Activated naive CD8-positive, alpha-beta T cell treated with anti-CD3 and anti-CD28 coated beads, Interleukin-2, amount 50 U/mL, for 24 hours (primary cell): ENCODE measurements around the gene GTPBP1.

ENCODE experiments used
- ATAC-seq: fragments of 150-1000 bp; cut with Tn5 transposase; one replicate; pipeline ENCODE4 v1.10.0; 2021
- DNase-seq: peaks from one replicate; pipeline ENCODE4 v3.0.0; 2021
- H3K27ac Mint-ChIP-seq: one replicate; pipeline ENCODE4 v1.8.0; 2021; ENCODE audit warnings: mild to moderate bottlenecking, mixed read lengths
- H3K27me3 Mint-ChIP-seq: one replicate; pipeline ENCODE4 v1.8.0; 2021; ENCODE audit warnings: mixed read lengths
- H3K36me3 Mint-ChIP-seq: one replicate; pipeline ENCODE4 v1.8.0; 2021; ENCODE audit warnings: low read depth, mixed read lengths
- H3K4me1 Mint-ChIP-seq: one replicate; pipeline ENCODE4 v1.8.0; 2021; ENCODE audit warnings: mixed read lengths
- H3K4me3 Mint-ChIP-seq: one replicate; pipeline ENCODE4 v1.8.0; 2021; ENCODE audit warnings: mild to moderate bottlenecking, moderate library complexity, mixed read lengths
- H3K9me3 Mint-ChIP-seq: one replicate; pipeline ENCODE4 v1.8.0; 2021; ENCODE audit warnings: mixed read lengths

GTPBP1 gene

GRCh38 chr22:38727530-38728451 is 22.0 kb downstream of the GTPBP1 start:
- H3K4me3 Mint-ChIP-seq, result no peak overlapping the region
- H3K27me3 Mint-ChIP-seq, result no peaks in the 10 kb centered on the region
- H3K4me1 Mint-ChIP-seq, result peaks cover 2% of the 10 kb centered on the region
- no peak overlapping the region for H3K27ac Mint-ChIP-seq
- H3K36me3 Mint-ChIP-seq, result peaks cover 57% of the 10 kb centered on the region
- H3K9me3 Mint-ChIP-seq, result no peaks in the 10 kb centered on the region
- ATAC-seq (no peak), DNase-seq (no peak)

- Mint-ChIP-seq H3K27me3 (no peaks in the 10 kb centered on the region), H3K9me3 (no peaks in the 10 kb centered on the region), H3K36me3 (peaks cover 45% of the 10 kb centered on the region), H3K27ac (no peak overlapping the region), H3K4me3 (no peak overlapping the region), H3K4me1 (peaks cover 6% of the 10 kb centered on the region)
- ATAC-seq, result no peak
- DNase-seq, result no peak
These were observed 23.4 kb downstream of the GTPBP1 start for GRCh38 chr22:38728871-38729796.

GRCh38 chr22:38729946-38730345 is 24.2 kb downstream of the GTPBP1 start:
- Mint-ChIP-seq H3K4me1 (peaks cover 6% of the 10 kb centered on the region), H3K9me3 (no peaks in the 10 kb centered on the region), H3K27me3 (no peaks in the 10 kb centered on the region), H3K36me3 (peaks cover 43% of the 10 kb centered on the region), H3K4me3 (no peak overlapping the region), H3K27ac (no peak overlapping the region)
- ATAC-seq (no peak), DNase-seq (no peak)

- Mint-ChIP-seq H3K9me3 (no peaks in the 10 kb centered on the region), H3K36me3 (peaks cover 40% of the 10 kb centered on the region), H3K4me1 (peaks cover 10% of the 10 kb centered on the region), H3K27ac (no peak overlapping the region), H3K4me3 (no peak overlapping the region), H3K27me3 (no peaks in the 10 kb centered on the region)
- DNase-seq (no peak), ATAC-seq (no peak)
These were observed 24.7 kb downstream of the GTPBP1 start for GRCh38 chr22:38730411-38730871.

DNA sequence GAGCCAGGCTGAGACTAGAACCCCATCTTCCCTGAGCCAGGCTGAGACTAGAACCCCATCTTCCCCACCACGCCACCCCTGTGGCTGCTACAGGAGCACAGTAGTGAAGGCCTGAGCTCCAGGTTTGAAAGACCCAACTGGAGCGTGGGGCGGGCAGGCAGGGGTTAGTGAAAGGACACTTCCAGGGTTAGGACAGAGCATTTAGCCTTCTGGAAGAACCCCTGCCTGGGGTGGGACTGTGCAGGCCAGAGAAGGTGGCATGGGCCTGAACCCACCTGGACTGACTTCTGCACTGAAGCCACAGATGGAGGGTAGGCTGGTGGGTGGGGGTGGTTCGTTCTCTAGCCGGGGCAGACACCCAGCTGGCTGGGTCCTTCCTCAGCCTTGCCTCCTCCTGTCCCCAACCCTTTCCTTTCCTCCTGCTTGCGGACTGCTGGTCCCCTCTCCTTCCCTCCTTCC is 26.0 kb downstream of the GTPBP1 start:
- Mint-ChIP-seq H3K4me1 (peaks cover 16% of the 10 kb centered on the region), H3K4me3 (no peak overlapping the region), H3K9me3 (no peaks in the 10 kb centered on the region), H3K36me3 (peaks cover 28% of the 10 kb centered on the region), H3K27ac (no peak overlapping the region), H3K27me3 (no peaks in the 10 kb centered on the region)
- ATAC-seq, result no peak
- no peak for DNase-seq

DNA sequence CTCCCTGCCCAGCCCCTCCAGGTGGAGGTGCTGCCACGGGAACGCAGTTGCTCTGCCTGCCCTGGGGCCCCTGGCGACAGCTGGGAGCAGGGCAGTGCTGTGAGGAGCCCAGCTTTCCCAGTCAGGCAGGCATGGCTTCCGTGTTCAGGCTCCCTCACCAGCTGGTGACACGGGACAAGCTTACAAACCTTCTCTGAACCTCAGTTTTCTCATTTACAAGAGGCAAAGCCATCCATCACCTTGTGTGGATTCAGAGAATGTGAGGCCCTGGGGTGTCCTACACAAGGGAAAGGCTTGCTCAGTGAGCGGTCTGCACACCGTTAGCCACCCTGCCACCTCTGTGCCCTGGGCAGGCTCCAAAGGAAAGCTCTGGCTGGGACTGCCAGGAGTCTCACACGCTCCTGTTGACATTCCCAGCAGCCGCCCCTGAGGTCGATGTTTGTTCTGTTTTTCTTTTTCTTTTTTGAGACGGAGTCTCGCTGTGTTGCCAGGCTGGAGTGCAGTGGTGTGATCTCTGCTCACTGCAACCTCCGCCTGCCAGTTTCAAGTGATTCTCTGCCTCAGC is 26.6 kb downstream of the GTPBP1 start:
- Mint-ChIP-seq H3K4me1 (peaks cover 19% of the 10 kb centered on the region), H3K4me3 (no peak overlapping the region), H3K27ac (peak overlapping the region; percentile 11), H3K36me3 (peaks cover 27% of the 10 kb centered on the region), H3K9me3 (no peaks in the 10 kb centered on the region), H3K27me3 (no peaks in the 10 kb centered on the region)
- ATAC-seq, result no peak
- no peak for DNase-seq

- H3K4me3 Mint-ChIP-seq, result no peak overlapping the region
- peaks cover 21% of the 10 kb centered on the region for H3K4me1 Mint-ChIP-seq
- H3K27ac Mint-ChIP-seq, result peak overlapping the region; percentile 71
- ATAC-seq, result peak; percentile 42
- peaks cover 24% of the 10 kb centered on the region for H3K36me3 Mint-ChIP-seq
- DNase-seq, result peak; percentile 65
- no peaks in the 10 kb centered on the region for H3K27me3 Mint-ChIP-seq
- no peaks in the 10 kb centered on the region for H3K9me3 Mint-ChIP-seq
These were observed 27.6 kb downstream of the GTPBP1 start for GRCh38 chr22:38733329-38733723.

DNA sequence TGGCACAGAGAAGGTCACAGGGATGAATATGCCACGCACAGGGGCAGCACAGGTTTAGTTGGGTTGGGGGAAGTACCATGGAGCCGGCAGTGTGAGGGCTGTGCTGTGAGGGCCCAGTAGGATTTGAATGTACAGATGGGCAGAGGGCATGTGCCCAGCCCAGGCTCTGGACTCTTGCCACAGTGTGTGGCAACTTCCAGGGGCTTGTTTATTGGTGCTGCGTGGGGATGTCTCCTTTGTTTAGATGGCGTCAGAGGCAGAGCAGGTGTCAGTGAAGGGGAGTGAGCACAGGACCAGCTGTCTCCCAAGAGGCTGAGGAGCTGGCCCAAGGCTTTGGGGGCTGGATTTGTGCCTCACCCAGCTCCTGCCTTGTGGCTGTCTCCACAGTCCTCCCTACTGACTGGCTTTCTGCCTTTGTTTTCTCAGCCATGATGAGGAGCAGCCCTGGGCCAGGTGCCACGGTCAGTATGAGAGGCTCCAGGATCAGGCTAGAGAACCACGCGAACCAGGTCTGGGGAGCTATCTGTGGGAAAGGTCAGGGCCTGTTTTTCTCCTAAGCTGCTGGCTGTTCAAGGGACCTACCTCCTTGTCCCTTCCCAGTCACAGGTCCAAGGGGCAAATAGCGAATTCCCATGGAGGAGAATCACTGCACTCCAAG is 28.1 kb downstream of the GTPBP1 start:
- Mint-ChIP-seq H3K4me1 (peaks cover 21% of the 10 kb centered on the region), H3K4me3 (no peak overlapping the region), H3K27me3 (no peaks in the 10 kb centered on the region), H3K36me3 (peaks cover 27% of the 10 kb centered on the region), H3K9me3 (no peaks in the 10 kb centered on the region), H3K27ac (peak overlapping the region; percentile 27)
- no peak for DNase-seq
- ATAC-seq, result no peak

- H3K9me3 Mint-ChIP-seq, result no peaks in the 10 kb centered on the region
- H3K27me3 Mint-ChIP-seq, result no peaks in the 10 kb centered on the region
- H3K4me3 Mint-ChIP-seq, result no peak overlapping the region
- peaks cover 21% of the 10 kb centered on the region for H3K4me1 Mint-ChIP-seq
- DNase-seq, result no peak
- peak overlapping the region; percentile 27 for H3K27ac Mint-ChIP-seq
- peaks cover 27% of the 10 kb centered on the region for H3K36me3 Mint-ChIP-seq
- no peak for ATAC-seq
These were observed 28.8 kb downstream of the GTPBP1 start for GRCh38 chr22:38734421-38735100.

DNA sequence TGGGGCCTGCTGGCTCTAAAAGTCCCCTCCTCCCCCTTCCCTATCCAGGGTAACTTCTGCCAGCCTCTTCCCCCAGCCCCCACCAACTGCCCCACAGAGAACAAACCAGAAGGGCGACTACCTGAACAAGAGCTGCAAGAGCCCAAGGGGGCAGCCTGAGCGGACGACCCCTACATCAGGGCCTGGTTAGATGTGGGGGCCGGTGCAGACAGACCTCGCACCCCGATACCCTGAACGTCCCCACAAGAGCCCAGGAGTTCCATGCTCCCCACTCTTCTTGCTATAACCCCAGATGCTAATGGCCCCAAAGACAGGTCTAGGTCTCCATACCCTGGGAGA is 29.4 kb downstream of the GTPBP1 start:
- no peak overlapping the region for H3K4me3 Mint-ChIP-seq
- no peak for ATAC-seq
- H3K36me3 Mint-ChIP-seq, result peaks cover 27% of the 10 kb centered on the region
- DNase-seq, result no peak
- no peaks in the 10 kb centered on the region for H3K9me3 Mint-ChIP-seq
- peaks cover 21% of the 10 kb centered on the region for H3K4me1 Mint-ChIP-seq
- peak overlapping the region; percentile 56 for H3K27ac Mint-ChIP-seq
- H3K27me3 Mint-ChIP-seq, result no peaks in the 10 kb centered on the region

DNA sequence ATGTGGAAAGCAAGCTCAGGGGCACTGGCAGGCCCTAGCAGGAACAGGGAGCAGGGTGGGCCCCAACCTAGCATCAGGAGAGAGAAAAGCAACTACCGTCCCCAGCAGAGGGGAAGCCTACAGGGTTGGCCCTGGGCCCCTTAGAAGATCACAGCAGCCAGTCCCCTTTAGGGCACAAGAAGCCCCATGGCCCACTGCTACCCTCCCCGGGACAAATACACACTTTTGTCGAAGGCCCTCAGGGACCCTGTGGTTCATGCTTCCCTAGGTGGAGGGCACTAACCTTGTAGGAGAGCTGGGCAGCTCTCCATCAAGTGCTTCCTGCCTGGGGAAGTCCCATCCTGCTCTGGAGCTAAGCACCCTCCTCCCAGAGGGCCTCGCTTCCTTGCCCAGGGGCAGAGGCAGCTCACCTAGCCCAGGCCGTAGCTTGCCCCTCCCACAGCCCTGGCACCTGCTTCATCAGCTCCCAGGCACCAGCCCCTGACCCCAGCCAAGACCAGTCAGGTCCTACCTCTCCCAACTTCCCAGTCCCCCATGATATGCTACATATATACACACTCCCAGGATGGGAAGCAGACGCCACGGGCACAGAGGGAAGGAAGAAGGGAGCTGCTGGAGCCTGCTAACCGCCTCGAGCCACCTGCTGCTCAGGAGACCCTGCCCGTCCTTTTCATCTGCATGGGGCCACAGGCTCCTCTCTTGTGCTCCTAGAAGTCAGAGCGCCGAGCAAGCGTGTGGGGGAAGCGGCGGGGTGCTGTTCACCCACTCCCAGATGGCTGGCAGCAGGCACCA is 29.9 kb downstream of the GTPBP1 start:
- Mint-ChIP-seq H3K9me3 (no peaks in the 10 kb centered on the region), H3K27me3 (no peaks in the 10 kb centered on the region), H3K4me1 (peaks cover 19% of the 10 kb centered on the region), H3K36me3 (peaks cover 28% of the 10 kb centered on the region), H3K27ac (peak overlapping the region; percentile 59), H3K4me3 (no peak overlapping the region)
- ATAC-seq, result peak; percentile 5
- DNase-seq, result no peak

DNA sequence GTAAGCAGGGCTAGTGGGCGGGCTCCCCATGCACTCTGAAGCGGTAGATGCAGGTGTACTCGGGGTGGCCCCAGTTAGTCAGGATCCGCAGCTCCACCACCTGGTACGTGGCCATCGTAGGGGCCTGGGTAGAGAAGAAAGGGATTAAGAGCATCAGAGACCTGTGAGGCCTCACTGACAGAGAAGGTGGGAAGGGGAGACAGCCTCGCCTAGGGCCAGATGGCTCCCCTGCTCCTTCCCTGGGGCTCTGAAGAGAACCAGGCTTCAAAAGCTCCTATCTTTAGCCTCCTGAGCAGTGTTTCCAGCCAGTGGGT is 30.5 kb downstream of the GTPBP1 start:
- Mint-ChIP-seq H3K27ac (no peak overlapping the region), H3K36me3 (peaks cover 29% of the 10 kb centered on the region), H3K4me1 (peaks cover 22% of the 10 kb centered on the region), H3K4me3 (no peak overlapping the region), H3K9me3 (no peaks in the 10 kb centered on the region), H3K27me3 (no peaks in the 10 kb centered on the region)
- ATAC-seq (no peak), DNase-seq (no peak)

DNA sequence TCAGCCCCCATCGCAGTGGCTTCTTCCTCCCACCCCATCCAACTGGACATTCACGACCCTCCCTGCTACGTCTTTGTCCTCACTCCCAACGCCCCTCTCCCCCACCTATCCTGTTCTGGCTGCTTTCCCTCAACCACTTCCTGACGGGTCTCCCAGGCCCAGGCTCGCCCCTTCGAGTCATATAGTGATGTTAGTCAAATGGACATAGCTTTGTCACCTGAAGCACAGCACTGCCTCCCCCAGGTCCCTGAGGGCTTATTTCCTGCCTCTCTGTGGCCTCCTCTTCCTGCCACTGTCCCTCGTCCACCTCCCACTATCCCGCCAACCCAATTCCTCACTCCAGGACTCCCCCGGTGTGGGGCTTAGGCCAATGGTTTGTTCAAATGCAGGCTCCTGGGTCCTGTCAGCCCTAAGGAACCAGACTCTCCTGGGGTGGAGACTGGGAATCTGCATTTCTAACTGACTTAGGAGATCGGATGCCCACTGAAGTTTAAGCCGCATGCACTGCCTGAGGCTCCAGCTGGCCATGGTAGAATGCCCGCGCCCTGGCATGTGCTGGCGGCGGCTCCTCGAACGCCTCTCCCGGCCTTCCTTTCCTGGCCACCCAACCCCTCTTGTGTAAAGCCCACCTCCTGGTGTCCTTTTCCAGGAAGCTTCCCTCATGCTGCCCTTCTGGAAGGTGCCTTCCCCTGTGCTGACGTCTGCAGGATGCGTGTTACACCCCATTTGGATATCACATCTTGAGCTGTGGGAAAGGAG is 31.7 kb downstream of the GTPBP1 start:
- Mint-ChIP-seq H3K4me1 (peaks cover 22% of the 10 kb centered on the region), H3K27ac (peak overlapping the region; percentile 83), H3K36me3 (peaks cover 37% of the 10 kb centered on the region), H3K9me3 (no peaks in the 10 kb centered on the region), H3K27me3 (no peaks in the 10 kb centered on the region), H3K4me3 (no peak overlapping the region)
- DNase-seq (no peak), ATAC-seq (no peak)
